Upper lobe of left lung (tissue), 6 donors: Measurements from ENCODE around the gene ST6GALNAC3. TPM values are rescaled to one million over a fixed set of nuclear protein-coding genes. Genes with fewer than 3 reads are reported as not detected.

ENCODE experiments used
- ATAC-seq, 2 donors: fragments of 200-7000 bp; cut with Tn5 transposase; one replicate each; pipeline ENCODE4 v1.9.1; 2022; ENCODE audit warnings: mild to moderate bottlenecking in 2 of 2, moderate library complexity in 2 of 2; ENCODE audit not compliant: low FRiP score in 2 of 2
- DNase-seq, 2 donors: peaks; one replicate each; pipeline ENCODE4 v3.0.0-alpha.2; 2019 to 2020
- H3K27ac ChIP-seq, 4 donors: fragments of 200-600 bp; sonication (generic); one replicate each; pipeline ENCODE4 v1.5.1; 2016 to 2019
- H3K27me3 ChIP-seq, 4 donors: fragments of 200-600 bp; sonication (generic); one replicate each; pipeline ENCODE4 v1.5.1; 2017 to 2019
- H3K36me3 ChIP-seq, 4 donors: fragments of 200-600 bp; sonication (generic); one replicate each; pipeline ENCODE4 v1.5.1; 2016 to 2019
- H3K4me1 ChIP-seq, 4 donors: fragments of 200-600 bp; sonication (generic); one replicate each; pipeline ENCODE4 v1.5.1; 2018 to 2019
- H3K4me3 ChIP-seq, 4 donors: fragments of 200-600 bp; sonication (generic); one replicate each; pipeline ENCODE4 v1.5.1; 2017 to 2019; ENCODE audit warnings: mild to moderate bottlenecking in 2 of 4, moderate library complexity in 1 of 4
- H3K9me3 ChIP-seq, 4 donors: fragments of 200-600 bp; sonication (generic); one replicate each; pipeline ENCODE4 v1.5.1; 2018 to 2019
- CTCF ChIP-seq, 6 experiments: fragments of 450-650 bp in 4 of 6; fragments of 200-600 bp in 2 of 6; sonication (generic) in 2 of 6; IDR thresholded peaks; one replicate each; pipeline ENCODE4 v1.5.1; 2016 to 2019; ENCODE audit warnings: antibody characterized with exemption in 6 of 6
- EP300 ChIP-seq, 4 donors: sonication (generic); formaldehyde crosslinking; IDR thresholded peaks; one replicate each; pipeline ENCODE4 v1.5.1; 2017; ENCODE audit warnings: antibody characterized with exemption in 4 of 4, control low read depth in 2 of 4
- POLR2A ChIP-seq, 4 donors: fragments of 450-650 bp; IDR thresholded peaks; one replicate each; pipeline ENCODE4 v1.5.1; 2016 to 2017; ENCODE audit warnings: antibody characterized with exemption in 4 of 4, mild to moderate bottlenecking in 2 of 4
- POLR2AphosphoS5 ChIP-seq, 2 donors: sonication (generic); formaldehyde crosslinking; IDR thresholded peaks; one replicate each; pipeline ENCODE4 v1.5.1; 2017; ENCODE audit warnings: antibody characterized with exemption in 2 of 2
- WGBS, 2 donors: methylation state at CpG; one replicate each; pipeline ENCODE4 v1.1.5; 2017 to 2018; 5-methylcytosine and 5-hydroxymethylcytosine counted together
- total RNA-seq, 6 donors: library from RNA; depleted of rRNA in 4 of 6; stranded (reverse); fragments of >200 nt in 4 of 6; gene quantifications; one replicate each; pipeline versions ENCODE4 v1.1.0 to v1.2.1, GENCODE V29; 2016 to 2021
- donor health status: DM: no; HTN: no; CAD: no; lungs with moderate emphysema.
- donor health status: DM: no; HTN: yes; CAD: no; lungs with severe emphysema.

The ST6GALNAC3 gene
- total RNA-seq, 6 donors from 2014 or later: 5.8 to 13.1 (median 11.3) TPM

GRCh38 chr1:76291191-76291590, 216.6 kb downstream of the ST6GALNAC3 start:
- Histone ChIP-seq H3K27me3 (no peaks in the 10 kb centered on the region), H3K4me3 (no peak overlapping the region), H3K4me1 (no peaks in the 10 kb centered on the region), H3K9me3 (no peaks in the 10 kb centered on the region), H3K36me3 (no peaks in the 10 kb centered on the region), H3K27ac (no peak overlapping the region)
- TF ChIP-seq POLR2AphosphoS5 (IDR thresholded peaks at IDR 0.05) (no peak), POLR2A (IDR thresholded peaks at IDR 0.05) (no peak), EP300 (IDR thresholded peaks at IDR 0.05) (no peak), CTCF (IDR thresholded peaks at IDR 0.05) (no peak)
- no peak for ATAC-seq
- peak in 1 of 2 donors; percentile 46 for DNase-seq
- 86 to 91% methylated on average over 11 to 13 of the region's 13 CpGs for WGBS, 2 donors

DNA sequence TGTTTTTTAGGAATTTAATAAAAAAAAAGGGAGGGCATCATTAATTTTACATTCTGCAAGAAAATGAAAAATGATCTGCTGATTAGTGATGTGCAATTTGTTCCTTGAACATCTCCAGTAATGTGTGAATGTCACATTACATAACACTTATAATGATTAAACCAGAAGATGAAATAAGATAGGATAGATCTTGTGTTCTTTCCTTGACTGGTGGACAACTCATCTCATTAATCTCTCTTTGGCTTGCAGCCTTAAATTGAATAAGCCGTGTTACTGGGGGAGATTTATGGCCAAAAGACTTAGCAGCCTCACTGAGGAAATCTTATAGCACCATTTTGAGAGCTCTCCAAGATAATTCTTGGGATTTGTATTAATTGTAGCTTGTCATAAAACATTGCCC, 217.2 kb downstream of the ST6GALNAC3 start:
- Histone ChIP-seq H3K4me3 (no peak overlapping the region), H3K36me3 (no peaks in the 10 kb centered on the region), H3K9me3 (no peaks in the 10 kb centered on the region), H3K27ac (no peak overlapping the region), H3K27me3 (no peaks in the 10 kb centered on the region), H3K4me1 (no peaks in the 10 kb centered on the region)
- ATAC-seq: no peak
- DNase-seq: no peak
- TF ChIP-seq CTCF (IDR thresholded peaks at IDR 0.05): no peak
- 73 to 95% methylated on average over 1 of the region's 1 CpG for WGBS, 2 donors

GRCh38 chr1:76292418-76293184, 218.1 kb downstream of the ST6GALNAC3 start:
- ATAC-seq (no peak), DNase-seq (no peak)
- Histone ChIP-seq H3K4me3 (no peak overlapping the region), H3K27me3 (no peaks in the 10 kb centered on the region), H3K36me3 (no peaks in the 10 kb centered on the region), H3K27ac (no peak overlapping the region), H3K9me3 (no peaks in the 10 kb centered on the region), H3K4me1 (no peaks in the 10 kb centered on the region)
- 69 to 80% methylated on average over 2 of the region's 2 CpGs for WGBS, 2 donors
- no peak for TF ChIP-seq POLR2A (IDR thresholded peaks at IDR 0.05)

DNA sequence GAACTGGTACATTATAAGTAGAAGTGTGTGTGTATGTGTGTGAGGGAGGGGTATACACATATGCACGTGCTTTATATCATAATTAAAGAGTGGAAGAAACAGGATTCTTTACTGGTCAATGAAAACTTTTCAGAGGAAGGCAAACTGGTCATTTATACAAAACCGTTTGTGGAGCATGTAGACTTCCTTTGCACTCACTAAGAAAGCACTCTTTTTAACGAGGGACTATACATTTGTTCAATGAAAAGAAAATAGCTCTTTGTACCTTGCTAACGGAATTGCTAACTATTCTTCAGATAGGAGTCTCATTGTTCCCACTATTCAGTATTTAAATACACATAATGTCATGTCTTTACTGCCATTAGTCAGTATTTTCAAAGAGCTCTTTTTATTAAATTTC, 219.3 kb downstream of the ST6GALNAC3 start:
- 51 to 57% methylated on average over 4 of the region's 4 CpGs for WGBS, 2 donors
- H3K27me3 ChIP-seq: no peaks in the 10 kb centered on the region
- H3K36me3 ChIP-seq: no peaks in the 10 kb centered on the region
- ATAC-seq: no peak
- H3K27ac ChIP-seq: no peak overlapping the region
- H3K4me1 ChIP-seq: no peaks in the 10 kb centered on the region
- TF ChIP-seq EP300 (IDR thresholded peaks at IDR 0.05) (no peak), CTCF (IDR thresholded peaks at IDR 0.05) (no peak), POLR2A (IDR thresholded peaks at IDR 0.05) (no peak), POLR2AphosphoS5 (IDR thresholded peaks at IDR 0.05) (no peak)
- H3K4me3 ChIP-seq: no peak overlapping the region
- H3K9me3 ChIP-seq: no peaks in the 10 kb centered on the region
- DNase-seq: no peak

DNA sequence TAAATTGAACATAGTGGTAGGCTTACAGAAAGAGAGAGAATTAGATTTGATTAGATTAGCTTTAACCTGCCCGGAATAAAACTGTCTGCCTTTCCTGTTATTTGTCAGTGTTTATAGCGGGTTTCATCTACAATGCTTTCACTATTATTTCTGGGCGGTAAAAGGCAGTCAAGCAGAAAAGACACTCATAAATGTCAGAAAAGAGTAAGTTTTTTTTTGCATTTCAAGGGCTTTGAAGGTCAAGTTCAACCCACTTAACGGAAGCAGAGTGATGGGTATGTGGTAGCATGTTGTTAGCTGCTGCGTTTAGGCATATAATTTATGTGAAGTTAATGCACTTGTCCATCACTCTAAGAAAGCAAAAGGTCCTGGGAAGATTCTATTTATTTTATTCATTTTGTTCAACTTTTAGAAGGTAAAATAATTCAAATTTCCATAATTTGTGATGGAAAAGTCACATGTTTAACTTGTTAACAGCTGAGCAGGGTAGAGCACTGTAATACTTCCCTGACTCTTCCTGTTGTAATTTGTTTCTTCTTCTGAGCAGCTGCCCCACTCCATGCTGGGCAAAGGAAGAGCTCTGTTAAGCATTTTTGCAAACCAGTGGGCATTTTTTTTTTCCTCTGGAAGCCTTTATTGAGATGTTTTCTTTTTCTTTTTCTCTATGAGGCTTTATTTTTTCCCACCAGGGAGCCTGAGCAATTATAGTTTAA, 220.1 kb downstream of the ST6GALNAC3 start:
- TF ChIP-seq EP300 (IDR thresholded peaks at IDR 0.05) (no peak), POLR2A (IDR thresholded peaks at IDR 0.05) (no peak), POLR2AphosphoS5 (IDR thresholded peaks at IDR 0.05) (no peak), CTCF (IDR thresholded peaks at IDR 0.05) (no peak)
- H3K27me3 ChIP-seq: no peaks in the 10 kb centered on the region
- H3K36me3 ChIP-seq: no peaks in the 10 kb centered on the region
- ATAC-seq: no peak
- H3K9me3 ChIP-seq: no peaks in the 10 kb centered on the region
- DNase-seq: no peak
- no peaks in the 10 kb centered on the region for H3K4me1 ChIP-seq
- no peak overlapping the region for H3K4me3 ChIP-seq
- H3K27ac ChIP-seq: no peak overlapping the region
- 54 to 61% methylated on average over 5 of the region's 5 CpGs for WGBS, 2 donors
